ENCODE measurements around the gene CUL7. TPM values are rescaled to one million over a fixed set of nuclear protein-coding genes. Genes with fewer than 3 reads are reported as not detected.

The CUL7 gene
- total and polyA plus RNA-seq, 10 of the 15 experiments (the other 5 are each of a cell fraction or from before 2014, with no cell fraction given): 0.66 to 18.4 (median 10.9) TPM

DNA sequence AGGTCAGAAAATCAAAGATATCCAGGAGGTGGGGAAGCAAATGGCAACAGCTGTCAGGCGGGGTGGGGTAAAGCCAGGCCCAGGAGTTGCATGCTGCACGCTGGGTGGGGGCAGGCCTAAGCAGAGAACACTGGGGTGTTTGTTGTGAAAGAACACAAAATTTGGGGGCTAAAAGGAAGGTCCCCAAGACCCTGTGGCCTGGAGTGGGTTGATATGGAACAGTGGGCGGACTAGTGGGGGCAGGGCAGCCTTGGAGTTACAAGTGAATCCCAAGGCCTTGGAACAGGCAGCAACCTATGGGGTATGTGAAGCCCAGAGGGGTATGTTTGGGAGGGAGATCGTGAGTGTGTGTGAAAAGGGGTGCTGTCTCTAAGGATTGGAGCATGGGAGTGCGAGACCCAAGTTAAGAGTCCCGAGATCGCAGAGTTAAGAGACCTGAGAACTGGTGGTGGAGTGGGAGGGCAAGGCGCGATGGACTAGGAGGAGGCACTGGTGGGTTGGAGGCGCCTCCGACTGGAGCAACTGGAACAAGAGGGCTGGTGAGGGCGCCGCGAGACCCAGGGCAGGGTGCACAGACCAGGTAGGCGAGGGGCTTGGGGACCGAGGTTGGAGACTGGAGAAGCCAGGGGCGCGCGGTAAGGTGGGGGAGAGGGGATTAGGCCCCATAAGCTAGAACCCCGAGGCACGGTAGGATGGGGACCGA, 658 bp downstream of the CUL7 start (continued):
- TF ChIP-seq ZNF384 (IDR thresholded peaks at IDR 0.05; ENCODE audit: borderline replicate concordance, low read depth, low read length): no peak

DNA sequence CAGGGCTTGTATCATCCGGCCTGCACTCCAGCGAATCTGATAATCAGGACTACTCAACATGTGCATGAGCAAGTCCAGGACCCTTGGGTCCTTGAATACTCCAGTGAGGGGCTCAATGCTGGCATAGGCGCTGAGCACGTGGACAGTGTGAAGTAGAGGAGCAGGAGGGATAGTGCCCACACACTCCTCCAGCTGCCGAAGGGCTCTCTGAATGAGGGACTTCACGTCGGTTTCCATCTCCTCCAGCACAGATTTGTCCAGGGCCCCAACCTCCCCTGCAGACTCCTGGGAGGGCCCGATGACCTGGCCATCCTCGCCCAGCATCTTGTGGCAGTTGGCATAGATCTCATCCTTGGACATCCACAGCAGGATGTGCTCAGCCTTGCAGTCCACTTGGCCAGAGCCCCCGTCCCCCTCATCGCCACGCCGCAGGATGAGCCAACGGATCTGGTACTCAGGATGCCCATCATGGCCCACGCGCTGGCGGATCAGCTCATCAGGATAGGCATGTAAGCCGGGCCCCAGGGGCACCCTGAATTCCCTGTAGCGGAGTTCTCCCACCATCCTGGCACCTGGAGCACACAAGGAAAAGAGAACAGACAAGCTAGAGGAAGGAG, 1.3 kb downstream of the CUL7 start:
- no peak for ATAC-seq
- ChIA-PET RAD21 (ENCODE audit: unreplicated experiment) (no interaction called here), SMC1A (ENCODE audit: uncharacterized antibody, unreplicated experiment) (interaction anchor here (0.6 to 1.3 kb wide), 3 partner anchors 46 to 122 kb away, joined by 3 to 4 read pairs (median 3); no protein-coding TSS in a partner anchor)
- TF ChIP-seq ZZZ3 (IDR thresholded peaks at IDR 0.05; ENCODE audit: control insufficient read depth, insufficient read length, low read depth) (no peak), BCL11A (IDR thresholded peaks at IDR 0.05; ENCODE audit: low read depth, low read length) (no peak), KAT2A (conservative IDR thresholded peaks at IDR 0.05; ENCODE audit: control insufficient read depth, low read depth, low read length) (no peak), FOXK2 (IDR thresholded peaks at IDR 0.05) (no peak), KDM1A (IDR thresholded peaks at IDR 0.05; ENCODE audit: borderline replicate concordance) (no peak), IRF4 (IDR thresholded peaks at IDR 0.05; ENCODE audit: low read depth, low read length) (no peak), STAT1 (conservative IDR thresholded peaks at IDR 0.05) (no peak), NFYB (IDR thresholded peaks at IDR 0.05; ENCODE audit: insufficient read depth, low read depth, low read length) (no peak), CREB1 (IDR thresholded peaks at IDR 0.05; ENCODE audit: low read depth) (no peak), HDAC2 (IDR thresholded peaks at IDR 0.05) (no peak), EP300 (IDR thresholded peaks at IDR 0.05; ENCODE audit: borderline replicate concordance in 1 of 2, control insufficient read depth in 1 of 2, low read depth in 2 of 2, low read length in 2 of 2) (no peak), SMAD5 (IDR thresholded peaks at IDR 0.05; ENCODE audit: low read depth) (no peak), CBFB (IDR thresholded peaks at IDR 0.05; ENCODE audit: low read depth) (no peak)
- TF ChIP-seq, protein P1, sequence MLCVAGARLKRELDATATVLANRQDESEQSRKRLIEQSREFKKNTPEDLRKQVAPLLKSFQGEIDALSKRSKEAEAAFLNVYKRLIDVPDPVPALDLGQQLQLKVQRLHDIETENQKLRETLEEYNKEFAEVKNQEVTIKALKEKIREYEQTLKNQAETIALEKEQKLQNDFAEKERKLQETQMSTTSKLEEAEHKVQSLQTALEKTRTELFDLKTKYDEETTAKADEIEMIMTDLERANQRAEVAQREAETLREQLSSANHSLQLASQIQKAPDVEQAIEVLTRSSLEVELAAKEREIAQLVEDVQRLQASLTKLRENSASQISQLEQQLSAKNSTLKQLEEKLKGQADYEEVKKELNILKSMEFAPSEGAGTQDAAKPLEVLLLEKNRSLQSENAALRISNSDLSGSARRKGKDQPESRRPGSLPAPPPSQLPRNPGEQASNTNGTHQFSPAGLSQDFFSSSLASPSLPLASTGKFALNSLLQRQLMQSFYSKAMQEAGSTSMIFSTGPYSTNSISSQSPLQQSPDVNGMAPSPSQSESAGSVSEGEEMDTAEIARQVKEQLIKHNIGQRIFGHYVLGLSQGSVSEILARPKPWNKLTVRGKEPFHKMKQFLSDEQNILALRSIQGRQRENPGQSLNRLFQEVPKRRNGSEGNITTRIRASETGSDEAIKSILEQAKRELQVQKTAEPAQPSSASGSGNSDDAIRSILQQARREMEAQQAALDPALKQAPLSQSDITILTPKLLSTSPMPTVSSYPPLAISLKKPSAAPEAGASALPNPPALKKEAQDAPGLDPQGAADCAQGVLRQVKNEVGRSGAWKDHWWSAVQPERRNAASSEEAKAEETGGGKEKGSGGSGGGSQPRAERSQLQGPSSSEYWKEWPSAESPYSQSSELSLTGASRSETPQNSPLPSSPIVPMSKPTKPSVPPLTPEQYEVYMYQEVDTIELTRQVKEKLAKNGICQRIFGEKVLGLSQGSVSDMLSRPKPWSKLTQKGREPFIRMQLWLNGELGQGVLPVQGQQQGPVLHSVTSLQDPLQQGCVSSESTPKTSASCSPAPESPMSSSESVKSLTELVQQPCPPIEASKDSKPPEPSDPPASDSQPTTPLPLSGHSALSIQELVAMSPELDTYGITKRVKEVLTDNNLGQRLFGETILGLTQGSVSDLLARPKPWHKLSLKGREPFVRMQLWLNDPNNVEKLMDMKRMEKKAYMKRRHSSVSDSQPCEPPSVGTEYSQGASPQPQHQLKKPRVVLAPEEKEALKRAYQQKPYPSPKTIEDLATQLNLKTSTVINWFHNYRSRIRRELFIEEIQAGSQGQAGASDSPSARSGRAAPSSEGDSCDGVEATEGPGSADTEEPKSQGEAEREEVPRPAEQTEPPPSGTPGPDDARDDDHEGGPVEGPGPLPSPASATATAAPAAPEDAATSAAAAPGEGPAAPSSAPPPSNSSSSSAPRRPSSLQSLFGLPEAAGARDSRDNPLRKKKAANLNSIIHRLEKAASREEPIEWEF (IDR thresholded peaks at IDR 0.05; ENCODE audit: insufficient replicate concordance, low read depth, low read length): no peak
- TF ChIP-seq, protein P2, sequence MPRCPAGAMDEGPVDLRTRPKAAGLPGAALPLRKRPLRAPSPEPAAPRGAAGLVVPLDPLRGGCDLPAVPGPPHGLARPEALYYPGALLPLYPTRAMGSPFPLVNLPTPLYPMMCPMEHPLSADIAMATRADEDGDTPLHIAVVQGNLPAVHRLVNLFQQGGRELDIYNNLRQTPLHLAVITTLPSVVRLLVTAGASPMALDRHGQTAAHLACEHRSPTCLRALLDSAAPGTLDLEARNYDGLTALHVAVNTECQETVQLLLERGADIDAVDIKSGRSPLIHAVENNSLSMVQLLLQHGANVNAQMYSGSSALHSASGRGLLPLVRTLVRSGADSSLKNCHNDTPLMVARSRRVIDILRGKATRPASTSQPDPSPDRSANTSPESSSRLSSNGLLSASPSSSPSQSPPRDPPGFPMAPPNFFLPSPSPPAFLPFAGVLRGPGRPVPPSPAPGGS (IDR thresholded peaks at IDR 0.05; ENCODE audit: borderline replicate concordance, insufficient read depth, low read depth, low read length, poor library complexity, severe bottlenecking): no peak

More for the DNA sequence above, 1.3 kb downstream of the CUL7 start:
- peaks cover 21% of the 10 kb centered on the region for H3K79me2 ChIP-seq (ENCODE audit: control insufficient read depth, insufficient read depth, low read length)
- H3K9me3 ChIP-seq (replicated peaks; ENCODE audit: control insufficient read depth, insufficient read depth, low read length): no peaks in the 10 kb centered on the region
- FAIRE-seq: no peak
- peak overlapping the region; percentile 93 for H3K27ac ChIP-seq (ENCODE audit: control insufficient read depth, insufficient read depth)
- H3K36me3 ChIP-seq (ENCODE audit: control insufficient read depth in 2 of 2, insufficient read depth in 2 of 2, low read length in 1 of 2): peaks cover 9 to 23% of the 10 kb centered on the region in 2 experiments
- DNase-seq (ENCODE audit: low read depth, low spot score): no peak
- peaks cover 14% of the 10 kb centered on the region for H3K4me1 ChIP-seq (ENCODE audit: control insufficient read depth, insufficient read depth, low read length)
- peak overlapping the region; percentile 93 for H3K4me2 ChIP-seq (ENCODE audit: control insufficient read depth, insufficient read depth)
- H3K4me3 ChIP-seq: peak overlapping the region; percentile 91
- in situ Hi-C loops (cut with MboI) (no loop called here), intact Hi-C loops (cut with micrococcal nuclease; ENCODE audit: unreplicated experiment) (no loop called here)
- WGBS (ENCODE audit: insufficient coverage, insufficient replicate concordance, low lambda C conversion rate, missing lambda C conversion rate): 94% methylated on average over 19 of the region's 19 CpGs
- no peaks in the 10 kb centered on the region for H4K20me1 ChIP-seq (ENCODE audit: control insufficient read depth, insufficient read depth)
- H3K27me3 ChIP-seq (replicated peaks in 1 of 2; ENCODE audit: control insufficient read depth in 2 of 2, insufficient read depth in 2 of 2, low read length in 1 of 2): no peaks in the 10 kb centered on the region
- POLR2A ChIA-PET: no interaction called here
- H2AFZ ChIP-seq (ENCODE audit: control insufficient read depth, low read depth, low read length): no peak overlapping the region
- CTCF ChIA-PET: no interaction called here
- no TSS peak for BruUV-seq (replicated peaks)
- peak overlapping the region; percentile 98; the same call in 1 of the 2 replicates for H3K9ac ChIP-seq (ENCODE audit: control insufficient read depth, insufficient read depth, low read length)

Data from GM12878 (cell line).